TTC549 (cell line): Measurements from ENCODE around the gene IL32.

Source experiments
- FAIRE-seq: peaks from 2 replicates; lab custom pipeline; 2012; peaks lifted over from hg19 to GRCh38; lab: Jason Lieb, UNC

Gene IL32

GRCh38 chr16:3092501-3092941 lies 27.1 kb downstream of the IL32 start:
- no peak for FAIRE-seq

GRCh38 chr16:3094289-3095027 lies 29.0 kb downstream of the IL32 start:
- FAIRE-seq, result no peak

- no peak for FAIRE-seq
These were observed 30.4 kb downstream of the IL32 start for GRCh38 chr16:3095869-3096268.

DNA sequence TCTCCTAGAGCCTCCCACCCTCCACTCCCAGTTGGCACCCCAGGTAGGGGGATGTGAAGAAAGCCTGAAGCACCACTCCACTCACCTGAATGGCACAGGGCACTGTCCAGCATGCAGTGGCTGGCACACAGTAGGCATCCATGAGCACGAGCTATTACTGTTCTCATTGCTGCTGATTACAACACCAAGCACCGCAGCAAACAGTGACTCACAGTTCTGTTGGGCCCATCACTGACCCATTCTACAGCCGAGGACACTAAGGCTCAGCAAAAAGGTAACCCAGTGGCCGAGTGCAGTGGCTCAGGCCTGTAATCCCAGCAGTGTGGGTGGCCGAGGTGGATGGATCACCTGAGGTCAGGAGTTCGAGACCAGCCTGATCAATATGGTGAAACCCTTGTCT lies 30.9 kb downstream of the IL32 start:
- FAIRE-seq, result no peak

- no peak for FAIRE-seq
These were observed 31.8 kb downstream of the IL32 start for GRCh38 chr16:3097266-3097665.

- FAIRE-seq, result no peak
These were observed 33.3 kb downstream of the IL32 start, which contains the start of gene ZSCAN10 for GRCh38 chr16:3098459-3099394. ZSCAN10 (minus strand) TSS chr16:3099294; CDS start chr16:3092937, 6,357 bp downstream.

DNA sequence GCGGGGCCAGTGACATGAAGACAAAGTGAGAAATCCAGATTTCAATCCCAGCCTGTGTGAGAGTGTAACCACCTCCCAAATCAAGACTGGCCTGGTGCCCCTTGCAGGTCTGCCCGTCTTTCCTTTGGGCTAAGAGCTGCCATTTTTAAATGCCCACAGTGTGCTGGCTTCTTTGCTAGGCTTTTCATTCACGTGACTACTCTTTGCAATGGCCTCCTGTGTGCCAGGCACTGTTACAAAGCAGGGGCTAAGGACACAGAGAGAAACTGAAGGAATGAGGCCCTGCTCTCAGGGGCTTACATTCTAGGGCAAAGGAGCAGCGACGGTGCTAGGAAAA lies 33.9 kb downstream of the IL32 start:
- FAIRE-seq, result no peak

GRCh38 chr16:3099732-3100499 lies 34.5 kb downstream of the IL32 start:
- FAIRE-seq, result no peak

GRCh38 chr16:3101018-3101840 lies 35.8 kb downstream of the IL32 start:
- FAIRE-seq, result no peak

- FAIRE-seq, result no peak
These were observed 36.5 kb downstream of the IL32 start for GRCh38 chr16:3101841-3102470.

DNA sequence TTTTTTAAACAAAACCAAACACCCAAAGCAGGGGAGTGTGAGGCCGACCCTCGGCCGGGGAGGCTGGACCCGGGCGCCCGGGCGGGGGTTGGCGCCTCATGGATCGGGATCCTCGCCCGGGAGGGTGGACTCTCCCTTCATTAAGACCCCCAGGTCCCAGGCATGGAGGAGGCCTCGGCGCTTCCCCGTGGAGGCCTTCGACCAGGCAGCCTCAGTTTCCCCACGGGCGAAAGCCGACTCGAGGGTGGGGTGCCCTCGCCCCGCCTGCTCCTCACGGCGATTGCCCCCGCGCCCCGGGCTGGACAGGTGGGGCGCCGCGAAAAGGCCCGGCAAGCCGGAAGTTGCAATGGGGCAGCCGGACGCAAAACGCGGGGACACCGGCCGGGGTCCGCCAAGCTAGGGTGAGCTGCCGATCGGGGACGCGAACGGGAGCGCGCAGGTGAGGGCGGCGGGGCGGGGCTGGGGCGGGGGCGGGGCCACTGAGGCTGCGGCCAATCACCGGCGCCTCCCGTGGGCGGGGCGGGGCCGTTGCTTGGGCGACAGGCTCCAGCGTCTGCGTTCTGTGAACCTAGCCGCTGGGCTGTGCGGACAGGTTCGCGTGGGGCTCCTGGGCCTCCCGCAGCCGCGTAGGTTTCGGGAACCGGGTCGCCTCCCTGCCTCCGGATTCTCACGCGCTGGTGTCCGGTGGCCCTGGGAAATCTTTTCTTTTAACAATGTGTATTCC lies 40.9 kb downstream of the IL32 start:
- FAIRE-seq, result no peak

- FAIRE-seq, result no peak
These were observed 46.8 kb downstream of the IL32 start, which contains the start of gene ZNF205 for GRCh38 chr16:3112058-3112880. ZNF205 (plus strand) TSS chr16:3112586; CDS start chr16:3113431, 845 bp downstream.

DNA sequence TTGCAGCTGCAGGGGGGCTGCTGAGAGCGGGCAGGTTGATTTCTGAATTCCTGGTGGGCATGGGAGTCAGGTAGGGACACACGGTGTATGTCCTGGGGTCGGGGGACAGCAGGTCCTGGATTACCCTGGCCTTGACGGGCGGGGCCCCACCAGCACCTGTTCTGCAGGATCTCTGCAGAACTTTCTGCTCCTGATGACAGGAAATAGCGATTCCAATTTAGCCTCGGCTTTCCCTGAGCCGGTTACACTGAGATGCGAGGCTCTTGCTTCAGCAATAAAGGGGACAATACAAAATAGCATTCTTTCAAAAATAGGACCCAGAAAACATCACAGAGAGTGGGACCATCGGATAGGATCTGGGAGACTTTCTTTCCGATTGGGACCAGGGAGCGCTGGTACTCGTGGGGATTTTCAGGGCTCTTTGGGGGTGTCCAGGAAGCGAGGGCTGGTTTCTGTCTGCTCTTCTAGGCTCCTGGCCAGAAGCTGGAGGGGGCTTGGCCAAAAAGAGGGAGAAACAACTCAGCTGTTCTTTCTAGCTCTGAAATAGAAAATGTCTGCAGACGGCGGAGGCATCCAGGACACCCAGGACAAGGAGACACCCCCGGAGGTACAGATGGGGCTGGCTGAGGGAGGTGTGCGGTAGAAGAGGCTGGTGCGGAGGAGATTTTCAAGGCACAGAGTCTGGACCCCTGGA lies 47.6 kb downstream of the IL32 start:
- no peak for FAIRE-seq

- no peak for FAIRE-seq
These were observed 48.5 kb downstream of the IL32 start for GRCh38 chr16:3113765-3114479.

GRCh38 chr16:3115003-3115402 lies 49.6 kb downstream of the IL32 start:
- no peak for FAIRE-seq

- FAIRE-seq, result no peak
These were observed 50.1 kb downstream of the IL32 start for GRCh38 chr16:3115561-3115960.

GRCh38 chr16:3118204-3118790 lies 52.9 kb downstream of the IL32 start:
- FAIRE-seq, result no peak

DNA sequence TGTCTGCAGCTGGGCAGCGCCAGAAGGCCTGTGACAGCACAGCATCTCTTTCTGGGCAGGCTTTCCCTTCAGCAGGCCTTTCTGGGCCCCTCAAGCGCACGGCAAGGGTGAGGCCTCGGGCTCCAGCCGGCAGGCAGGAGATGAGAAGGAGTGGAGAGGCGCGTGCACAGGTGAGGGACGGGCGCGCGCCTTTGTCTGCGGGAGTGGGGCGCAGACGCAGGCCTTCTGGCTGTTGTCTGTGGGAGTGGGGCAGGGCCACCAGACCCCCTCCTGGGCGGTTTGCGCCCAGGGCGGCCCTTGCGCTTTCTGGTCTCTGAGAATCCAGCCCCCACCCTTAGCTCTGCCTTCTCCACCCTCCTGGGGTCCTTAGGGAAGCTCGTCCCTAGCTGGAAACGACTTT lies 53.4 kb downstream of the IL32 start:
- no peak for FAIRE-seq
